Mesangial cell (primary cell): ENCODE results near the gene OR9G4. TPM values are rescaled to one million over a fixed set of nuclear protein-coding genes. Genes with fewer than 3 reads are reported as not detected.

ENCODE experiments used
- total RNA-seq: library from RNA; depleted of rRNA; stranded (reverse); fragments of >200 nt; gene quantifications from 2 replicates; pipeline ENCODE4 v1.2.3, GENCODE V29; 2015

Gene OR9G4
- total RNA-seq, result not detected in 2 replicates

DNA sequence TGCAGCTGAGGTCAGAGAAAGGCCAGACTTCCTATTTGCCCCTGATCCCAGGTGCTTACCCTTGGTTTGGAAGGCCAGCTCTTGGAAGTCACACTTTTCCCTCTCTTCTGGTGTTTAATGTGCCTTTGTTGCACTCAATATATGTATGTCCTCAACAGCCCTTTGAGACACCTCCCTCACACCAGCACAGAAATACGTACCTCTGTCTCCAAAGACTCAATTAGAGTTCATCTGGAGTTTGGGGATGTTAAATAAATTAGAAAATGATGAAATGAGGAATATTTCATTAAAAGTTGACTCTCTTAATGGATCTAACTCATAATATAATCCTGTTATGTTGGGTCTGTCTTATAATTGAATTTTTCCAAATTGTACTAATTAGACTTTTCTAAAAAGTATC, at the start of gene OR9G4:
Gene OR9G4, minus strand, starts transcription at position 101 of the 400 bp plus-strand sequence. CDS start 4,931 bp downstream, outside the sequence.

GRCh38 chr11:56698795-56699194, 49.7 kb downstream of the OR9G4 start, which contains the start of gene OR9G1:
Gene OR9G1, plus strand, starts transcription at chr11:56699095. Its CDS starts 1,293 bp downstream, at chr11:56700388.

Other genes starting within 250 kb of the OR9G4 start
- gene OR5M11, start 205.4 kb downstream of the OR9G4 start, total RNA-seq, result not detected in 2 replicates
- not detected in 2 replicates for gene OR5M10, start 171.0 kb downstream of the OR9G4 start, total RNA-seq
- gene OR5M1, start 133.8 kb downstream of the OR9G4 start, total RNA-seq, result not detected in 2 replicates
- gene OR5AP2, start 106.3 kb downstream of the OR9G4 start, total RNA-seq, result not detected in 2 replicates
- not detected in 2 replicates for gene OR5AR1, start 85.0 kb downstream of the OR9G4 start, total RNA-seq
- not detected in 2 replicates for gene OR9G1, start 49.6 kb downstream of the OR9G4 start, total RNA-seq
- not detected in 2 replicates for gene OR5AK2, start 240.2 kb upstream of the OR9G4 start, total RNA-seq